ENCODE measurements around the gene LNPK.

Gene LNPK

GRCh38 chr2:176024083-176024482 lies 22.0 kb upstream of the LNPK start:
- TF ChIP-seq, protein P1, sequence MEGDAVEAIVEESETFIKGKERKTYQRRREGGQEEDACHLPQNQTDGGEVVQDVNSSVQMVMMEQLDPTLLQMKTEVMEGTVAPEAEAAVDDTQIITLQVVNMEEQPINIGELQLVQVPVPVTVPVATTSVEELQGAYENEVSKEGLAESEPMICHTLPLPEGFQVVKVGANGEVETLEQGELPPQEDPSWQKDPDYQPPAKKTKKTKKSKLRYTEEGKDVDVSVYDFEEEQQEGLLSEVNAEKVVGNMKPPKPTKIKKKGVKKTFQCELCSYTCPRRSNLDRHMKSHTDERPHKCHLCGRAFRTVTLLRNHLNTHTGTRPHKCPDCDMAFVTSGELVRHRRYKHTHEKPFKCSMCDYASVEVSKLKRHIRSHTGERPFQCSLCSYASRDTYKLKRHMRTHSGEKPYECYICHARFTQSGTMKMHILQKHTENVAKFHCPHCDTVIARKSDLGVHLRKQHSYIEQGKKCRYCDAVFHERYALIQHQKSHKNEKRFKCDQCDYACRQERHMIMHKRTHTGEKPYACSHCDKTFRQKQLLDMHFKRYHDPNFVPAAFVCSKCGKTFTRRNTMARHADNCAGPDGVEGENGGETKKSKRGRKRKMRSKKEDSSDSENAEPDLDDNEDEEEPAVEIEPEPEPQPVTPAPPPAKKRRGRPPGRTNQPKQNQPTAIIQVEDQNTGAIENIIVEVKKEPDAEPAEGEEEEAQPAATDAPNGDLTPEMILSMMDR (IDR thresholded peaks at IDR 0.05; ENCODE audit: low read depth, low read length, missing control alignments): no peak
- in situ Hi-C loops (cut with HindIII; ENCODE audit: low sequenced_read_pairs): no loop called here
- H3K4me3 ChIP-seq (ENCODE audit: low read depth, low read length): no peak overlapping the region
- DNase-seq (ENCODE audit: low read depth): no peak

DNA sequence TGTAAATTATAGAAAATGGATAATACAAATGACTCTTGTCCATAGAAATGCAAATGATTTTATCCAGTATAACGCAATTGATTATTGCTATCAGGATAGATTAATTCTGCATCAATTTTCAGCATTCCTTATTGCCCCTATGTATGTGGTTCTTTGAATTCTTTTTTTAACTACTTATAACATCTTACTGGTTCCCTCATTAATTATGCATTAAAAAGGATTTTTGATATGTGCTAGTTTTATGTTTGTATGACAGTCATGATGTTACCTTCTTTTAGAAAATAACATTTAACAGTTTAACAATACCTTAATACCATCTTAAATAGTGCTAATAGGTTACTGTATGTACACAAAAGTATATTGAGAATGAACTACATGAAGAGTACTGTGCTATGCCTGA lies 20.0 kb upstream of the LNPK start:
- H3K4me3 ChIP-seq (ENCODE audit: low read depth, low read length): no peak overlapping the region
- in situ Hi-C loops (cut with HindIII; ENCODE audit: low sequenced_read_pairs): no loop called here
- DNase-seq (ENCODE audit: low read depth): no peak
- TF ChIP-seq, protein P1 (IDR thresholded peaks at IDR 0.05; ENCODE audit: low read depth, low read length, missing control alignments): no peak

GRCh38 chr2:176020400-176020799 lies 18.3 kb upstream of the LNPK start:
- no peak for DNase-seq (ENCODE audit: low read depth)
- in situ Hi-C loops (cut with HindIII; ENCODE audit: low sequenced_read_pairs): no loop called here
- no peak overlapping the region for H3K4me3 ChIP-seq (ENCODE audit: low read depth, low read length)
- TF ChIP-seq, protein P1 (IDR thresholded peaks at IDR 0.05; ENCODE audit: low read depth, low read length, missing control alignments): no peak

GRCh38 chr2:176018708-176019107 lies 16.6 kb upstream of the LNPK start:
- TF ChIP-seq, protein P1 (IDR thresholded peaks at IDR 0.05; ENCODE audit: low read depth, low read length, missing control alignments): no peak
- in situ Hi-C loops (cut with HindIII; ENCODE audit: low sequenced_read_pairs): no loop called here
- H3K4me3 ChIP-seq (ENCODE audit: low read depth, low read length): no peak overlapping the region
- DNase-seq (ENCODE audit: low read depth): no peak

GRCh38 chr2:176009445-176009844 lies 7.4 kb upstream of the LNPK start:
- no peak for DNase-seq (ENCODE audit: low read depth)
- TF ChIP-seq, protein P1 (IDR thresholded peaks at IDR 0.05; ENCODE audit: low read depth, low read length, missing control alignments): no peak
- in situ Hi-C loops (cut with HindIII; ENCODE audit: low sequenced_read_pairs): no loop called here
- no peak overlapping the region for H3K4me3 ChIP-seq (ENCODE audit: low read depth, low read length)

DNA sequence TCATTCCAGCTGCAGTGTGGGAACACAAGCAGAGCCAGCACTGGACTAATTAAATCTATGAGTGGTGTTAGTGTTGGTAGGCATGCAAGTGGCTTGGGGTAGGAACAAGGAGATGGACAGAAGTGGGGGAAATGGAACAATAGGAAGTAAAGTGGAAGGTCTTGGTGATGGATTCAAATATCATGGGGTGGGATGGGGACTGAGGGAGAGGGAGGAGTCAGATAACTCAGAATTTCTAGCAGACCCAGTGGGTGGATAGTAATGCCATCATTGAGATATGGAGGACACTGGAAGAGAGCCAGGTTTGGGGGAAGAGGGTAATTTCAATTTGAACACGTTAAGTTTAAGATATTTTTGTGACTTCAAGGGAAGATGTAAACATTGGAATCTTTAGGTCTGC lies 2.9 kb upstream of the LNPK start:
- no peak for DNase-seq (ENCODE audit: low read depth)
- TF ChIP-seq, protein P1 (IDR thresholded peaks at IDR 0.05; ENCODE audit: low read depth, low read length, missing control alignments): no peak
- in situ Hi-C loops (cut with HindIII; ENCODE audit: low sequenced_read_pairs): no loop called here

DNA sequence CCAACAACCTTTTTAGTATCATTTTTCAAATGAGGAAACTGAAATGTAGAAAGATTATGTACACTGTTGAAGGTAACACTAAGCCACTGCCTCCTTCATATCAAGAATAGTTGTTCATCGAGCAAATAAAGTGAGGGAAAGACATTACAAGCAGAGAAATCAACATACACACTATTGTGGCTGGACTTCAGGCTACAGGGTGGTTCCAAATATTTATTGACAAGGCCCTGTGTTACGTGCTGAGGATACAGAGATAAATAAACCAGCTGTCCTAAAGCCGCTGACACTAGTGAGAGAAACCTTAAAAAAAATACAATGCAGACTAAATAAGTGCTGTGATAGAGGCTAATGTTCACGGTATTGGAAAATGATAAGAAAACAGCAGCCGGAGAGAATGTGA lies 1.9 kb upstream of the LNPK start:
- TF ChIP-seq, protein P1 (IDR thresholded peaks at IDR 0.05; ENCODE audit: low read depth, low read length, missing control alignments): no peak
- no peak for DNase-seq (ENCODE audit: low read depth)
- in situ Hi-C loops (cut with HindIII; ENCODE audit: low sequenced_read_pairs): no loop called here
- H3K4me3 ChIP-seq (ENCODE audit: low read depth, low read length): no peak overlapping the region

More for the DNA sequence above, 2.9 kb upstream of the LNPK start:
- H3K4me3 ChIP-seq (ENCODE audit: low read depth, low read length): no peak overlapping the region

Data from astrocyte of the cerebellum (primary cell).